ENCODE data around the gene CCM2.

- TF ChIP-seq CTCF (IDR thresholded peaks at IDR 0.05; ENCODE audit: borderline replicate concordance, extremely low read depth, low read length, poor library complexity, severe bottlenecking) = no peak
- TF ChIP-seq EZH2 (IDR thresholded peaks at IDR 0.05; ENCODE audit: borderline replicate concordance, low read depth, low read length, severe bottlenecking) = no peak
Observed at GRCh38 chr7:44976040-44976745, 23.8 kb upstream of the CCM2 start.

Data from DND-41 (cell line).